Measurements from ENCODE around the gene SMPDL3B. TPM values are rescaled to one million over a fixed set of nuclear protein-coding genes. Genes with fewer than 3 reads are reported as not detected.
"Not testable (repeated sequence)": the region's sequence is repeated elsewhere in the genome, so short reads cannot be mapped to it uniquely, and the experiment has no call there.

SMPDL3B gene
- polyA plus RNA-seq, 1 donor from 2014 or later, result not detected

DNA sequence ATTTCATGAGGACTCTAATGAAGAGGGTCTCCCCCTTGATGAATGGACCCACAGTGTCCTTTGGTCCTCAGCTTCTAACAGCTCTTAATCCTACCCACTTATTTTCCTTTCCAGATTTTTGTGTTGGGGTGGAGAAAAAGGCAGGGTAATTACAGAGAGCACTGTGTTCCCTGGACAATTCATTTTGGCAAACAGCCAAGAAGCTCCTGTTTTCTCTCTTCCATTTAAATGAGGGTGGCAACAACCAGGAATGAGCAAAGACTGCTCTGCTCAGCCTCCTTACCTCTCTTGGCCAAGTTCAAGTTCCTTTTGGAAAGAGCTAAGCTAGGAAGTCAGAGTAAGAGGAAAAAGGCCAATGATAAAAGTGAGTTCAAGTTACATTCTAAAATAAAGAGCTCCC, 36.9 kb downstream of the SMPDL3B start:
- peak overlapping the region in 1 of 4 donors; percentile 8 for H3K4me3 Mint-ChIP-seq
- H3K36me3 Mint-ChIP-seq, result peaks cover 4% of the 10 kb centered on the region
- H3K9me3 Mint-ChIP-seq, result no peaks in the 10 kb centered on the region
- peaks cover 5 to 6% (median 5%) of the 10 kb centered on the region in 3 donors for H3K4me1 Mint-ChIP-seq
- H3K27me3 Mint-ChIP-seq, result no peaks in the 10 kb centered on the region
- no peak overlapping the region for H3K27ac Mint-ChIP-seq

DNA sequence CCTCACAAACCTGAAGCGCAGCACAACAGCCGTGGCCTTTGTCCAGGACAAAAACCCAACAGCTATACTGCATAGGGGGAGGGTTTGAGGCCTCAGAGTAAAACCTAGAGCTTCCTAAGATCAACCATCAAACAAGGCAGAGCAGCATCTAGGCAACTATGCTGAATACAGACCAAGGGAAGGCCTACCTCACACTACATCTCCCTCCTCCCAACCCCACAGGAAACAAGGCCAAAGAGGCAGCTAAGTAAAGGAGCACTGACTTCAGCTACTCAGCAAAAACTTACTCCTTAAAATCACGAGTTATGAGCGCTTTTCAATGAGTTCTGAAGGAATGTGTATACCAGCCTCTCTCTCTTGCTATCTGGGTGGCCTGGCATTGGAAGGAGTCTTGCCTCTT, 37.3 kb downstream of the SMPDL3B start:
- peaks cover 5 to 6% (median 5%) of the 10 kb centered on the region in 3 donors for H3K4me1 Mint-ChIP-seq
- H3K9me3 Mint-ChIP-seq, result no peaks in the 10 kb centered on the region
- no peaks in the 10 kb centered on the region for H3K27me3 Mint-ChIP-seq
- peaks cover 4% of the 10 kb centered on the region for H3K36me3 Mint-ChIP-seq
- peak overlapping the region in 1 of 3 donors; percentile 67 for H3K27ac Mint-ChIP-seq
- no peak overlapping the region for H3K4me3 Mint-ChIP-seq

DNA sequence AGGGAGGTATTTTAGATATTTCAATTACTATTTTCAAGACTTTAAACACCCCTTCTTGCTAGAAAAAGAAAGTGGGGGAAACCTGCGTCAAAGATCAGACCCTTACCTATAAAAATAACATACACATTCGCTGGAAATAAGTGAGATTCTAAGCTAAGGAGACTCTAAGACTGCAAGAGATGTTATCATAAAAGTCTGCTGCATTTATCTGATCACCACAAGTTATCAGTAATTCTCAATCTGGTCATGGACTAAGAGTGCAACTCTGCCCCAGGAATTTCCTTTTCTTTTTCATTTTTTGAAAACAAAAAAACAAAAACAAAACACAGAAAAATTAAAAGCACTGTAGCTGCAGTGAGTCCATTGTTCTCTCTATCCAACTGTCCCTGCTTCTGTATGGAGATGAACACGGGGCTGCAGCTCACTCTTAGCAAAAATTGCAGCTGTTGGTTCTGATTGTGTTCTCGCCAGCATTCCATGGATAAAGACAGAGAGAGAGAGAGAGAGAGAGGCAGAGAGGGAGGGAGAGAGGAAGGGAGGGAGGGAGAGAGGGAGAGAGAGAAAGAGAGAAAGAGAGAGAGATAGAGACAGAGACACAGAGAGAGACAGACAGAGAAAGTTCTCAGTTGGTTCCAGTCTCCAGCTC, 39.1 kb downstream of the SMPDL3B start:
- H3K36me3 Mint-ChIP-seq, result peaks cover 1% of the 10 kb centered on the region
- no peaks in the 10 kb centered on the region for H3K9me3 Mint-ChIP-seq
- no peak overlapping the region for H3K4me3 Mint-ChIP-seq
- peaks cover 3 to 6% (median 5%) of the 10 kb centered on the region in 3 donors for H3K4me1 Mint-ChIP-seq
- no peak overlapping the region for H3K27ac Mint-ChIP-seq
- H3K27me3 Mint-ChIP-seq, result no peaks in the 10 kb centered on the region

DNA sequence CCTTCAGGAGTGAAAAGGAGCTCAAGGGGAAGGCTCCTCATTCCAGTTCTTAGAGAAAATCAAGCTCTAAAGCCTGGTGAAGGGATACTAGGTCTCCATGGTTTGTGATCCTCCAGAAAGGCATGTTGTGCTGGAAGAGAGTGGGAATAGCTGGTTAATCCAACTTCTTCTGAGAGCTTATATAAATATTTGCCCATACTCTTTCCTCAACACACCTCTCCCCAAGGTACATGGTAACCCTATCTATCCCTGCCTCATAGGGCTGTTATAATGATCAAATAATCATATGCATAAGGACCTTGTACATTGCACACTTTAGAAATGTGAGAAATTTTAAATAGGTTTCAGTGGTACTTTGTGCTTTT, 39.6 kb downstream of the SMPDL3B start:
- peaks cover 1 to 4% (median 4%) of the 10 kb centered on the region in 3 donors for H3K4me1 Mint-ChIP-seq
- no peak overlapping the region for H3K27ac Mint-ChIP-seq
- H3K4me3 Mint-ChIP-seq, result no peak overlapping the region
- peaks cover 1% of the 10 kb centered on the region for H3K36me3 Mint-ChIP-seq
- no peaks in the 10 kb centered on the region for H3K27me3 Mint-ChIP-seq
- no peaks in the 10 kb centered on the region for H3K9me3 Mint-ChIP-seq

DNA sequence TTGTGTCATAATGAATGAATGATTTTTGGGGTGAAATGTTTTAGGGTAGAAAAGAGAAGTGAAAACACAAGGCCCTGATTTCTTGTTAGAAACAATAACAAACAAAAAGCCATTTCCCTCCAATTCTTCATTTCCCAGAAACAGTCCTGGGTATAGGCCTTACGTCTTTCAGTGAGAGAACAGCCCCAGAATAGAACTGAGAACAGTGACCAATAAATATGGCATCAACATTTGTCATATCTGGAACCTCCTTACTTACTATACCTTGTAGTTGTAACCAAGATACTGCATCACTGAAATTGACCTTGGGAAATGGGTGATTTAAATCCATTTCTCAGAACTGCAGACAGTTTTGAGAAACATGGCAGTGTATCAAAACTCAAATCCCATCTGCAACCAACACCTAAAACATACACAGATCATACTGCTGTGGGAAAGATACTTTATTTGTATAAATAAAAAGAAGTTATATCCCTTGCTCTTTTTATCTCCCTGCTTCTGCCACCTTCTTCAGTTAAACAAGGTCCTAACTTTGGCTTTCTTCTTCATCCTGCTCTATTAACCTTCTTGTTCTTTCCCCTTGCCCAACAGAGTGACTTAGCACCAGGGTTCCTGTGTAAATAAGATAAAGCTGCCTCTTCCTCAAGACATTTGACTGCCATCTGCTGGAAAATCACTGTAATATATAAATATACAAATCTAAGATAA, 44.5 kb downstream of the SMPDL3B start:
- Mint-ChIP-seq H3K27me3 (no peaks in the 10 kb centered on the region), H3K9me3 (no peaks in the 10 kb centered on the region), H3K27ac (no peak overlapping the region), H3K4me3 (no peak overlapping the region), H3K4me1 (no peaks in the 10 kb centered on the region), H3K36me3 (peaks cover 3% of the 10 kb centered on the region)

DNA sequence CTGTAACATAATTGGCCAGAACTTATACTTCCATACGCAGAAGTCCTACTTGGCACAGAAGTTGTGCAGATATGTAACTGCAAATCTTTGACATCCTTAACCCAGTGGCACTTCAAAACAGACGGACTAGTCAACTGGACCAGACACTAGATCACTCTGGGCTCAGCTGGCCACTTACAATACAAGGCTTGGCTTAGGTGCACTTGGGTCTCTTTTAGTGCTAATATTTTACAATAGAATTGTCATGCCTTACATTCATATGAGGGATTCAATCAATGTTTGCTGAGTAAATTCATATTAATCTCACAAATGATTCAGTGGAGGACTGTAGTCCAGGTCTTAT, 45.0 kb downstream of the SMPDL3B start:
- H3K36me3 Mint-ChIP-seq, result peaks cover 3% of the 10 kb centered on the region
- no peaks in the 10 kb centered on the region for H3K27me3 Mint-ChIP-seq
- H3K4me3 Mint-ChIP-seq, result no peak overlapping the region
- H3K9me3 Mint-ChIP-seq, result no peaks in the 10 kb centered on the region
- no peaks in the 10 kb centered on the region for H3K4me1 Mint-ChIP-seq
- H3K27ac Mint-ChIP-seq, result no peak overlapping the region

DNA sequence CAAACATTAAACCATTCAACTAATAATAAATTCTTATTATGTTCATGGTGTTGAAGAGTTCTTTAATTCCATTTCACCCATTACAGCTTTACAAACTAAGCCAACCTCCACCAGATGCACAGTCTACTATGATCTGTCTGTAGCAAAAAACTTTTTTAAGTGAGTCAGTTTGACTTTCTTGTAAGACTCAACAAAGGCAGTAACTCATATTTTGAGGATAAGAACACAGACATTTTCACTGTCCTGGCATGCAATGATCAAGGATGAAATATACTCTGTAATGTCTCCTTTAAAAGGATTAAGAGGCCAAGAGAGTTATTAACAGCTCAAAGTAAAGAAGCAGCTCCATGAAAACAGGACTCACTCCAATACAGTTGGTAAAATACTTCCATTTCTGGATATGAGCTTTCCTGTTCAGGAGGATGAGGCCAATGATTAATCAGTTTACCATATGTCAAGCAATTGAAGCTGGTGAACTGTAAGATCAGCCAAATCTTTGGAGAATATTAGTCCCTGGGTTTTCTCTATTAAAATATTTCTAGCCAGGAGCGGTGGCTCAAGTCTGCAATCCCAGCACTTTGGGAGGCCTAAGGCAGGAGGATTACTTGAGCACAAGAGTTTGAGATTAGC, 45.5 kb downstream of the SMPDL3B start:
- Mint-ChIP-seq H3K9me3 (no peaks in the 10 kb centered on the region), H3K27me3 (no peaks in the 10 kb centered on the region), H3K4me1 (no peaks in the 10 kb centered on the region), H3K36me3 (peaks cover 3% of the 10 kb centered on the region), H3K27ac (no peak overlapping the region), H3K4me3 (no peak overlapping the region)

DNA sequence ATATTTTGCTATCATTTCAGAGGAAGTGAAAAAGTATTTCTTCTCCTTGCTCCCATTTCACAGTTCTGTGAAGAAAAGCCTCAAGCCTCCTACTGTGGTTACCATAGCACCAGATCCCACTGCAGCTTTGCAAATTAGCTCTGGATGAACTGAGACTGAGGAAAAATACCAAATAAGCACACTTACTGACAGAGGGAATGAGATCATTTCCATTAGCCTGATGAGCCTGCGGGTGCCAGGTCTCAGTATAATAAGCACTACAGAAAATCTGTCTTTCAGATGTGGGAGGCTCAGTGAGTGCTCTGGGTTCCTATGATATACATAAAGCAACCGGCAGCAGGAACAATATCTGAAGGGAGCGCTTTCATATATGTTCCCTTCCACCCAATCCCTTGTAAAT, 46.3 kb downstream of the SMPDL3B start:
- Mint-ChIP-seq H3K4me1 (no peaks in the 10 kb centered on the region), H3K36me3 (peaks cover 3% of the 10 kb centered on the region), H3K9me3 (no peaks in the 10 kb centered on the region), H3K27ac (no peak overlapping the region), H3K27me3 (no peaks in the 10 kb centered on the region), H3K4me3 (no peak overlapping the region)

DNA sequence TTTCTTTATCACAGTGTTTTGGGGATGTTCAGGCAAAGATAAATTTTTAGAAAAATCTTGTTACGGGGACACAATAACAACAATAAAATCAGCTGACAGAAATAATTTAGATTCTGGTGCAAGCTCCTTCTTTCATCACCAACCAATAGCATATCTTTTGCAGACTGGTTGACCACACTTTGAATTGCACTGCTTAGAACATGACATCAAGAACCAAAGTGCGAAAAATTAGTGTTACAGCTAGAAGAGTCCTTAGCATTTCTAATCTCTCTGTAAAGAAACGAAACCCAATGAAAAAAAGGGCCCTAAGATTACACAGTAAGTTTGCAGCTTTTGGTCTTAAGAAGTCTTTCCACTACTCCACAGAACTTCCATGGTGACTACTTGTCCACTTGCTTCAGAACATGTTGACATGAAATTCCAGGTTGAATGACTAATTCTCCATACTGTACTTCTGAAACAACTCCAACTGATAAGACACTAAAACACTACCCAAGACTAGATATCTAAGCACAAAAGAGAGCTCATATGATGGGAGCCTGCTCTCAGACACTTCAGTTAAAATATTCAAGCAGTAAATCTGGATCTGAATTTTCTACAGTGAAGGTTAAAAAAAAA, 56.2 kb downstream of the SMPDL3B start:
- H3K4me3 Mint-ChIP-seq, result no peak overlapping the region
- H3K4me1 Mint-ChIP-seq, result peaks cover 0 to 5% (median 2%) of the 10 kb centered on the region in 3 donors
- H3K9me3 Mint-ChIP-seq, result no peaks in the 10 kb centered on the region
- H3K27me3 Mint-ChIP-seq, result no peaks in the 10 kb centered on the region
- H3K36me3 Mint-ChIP-seq, result peaks cover 3% of the 10 kb centered on the region
- H3K27ac Mint-ChIP-seq, result peak overlapping the region in 1 of 3 donors; percentile 7

DNA sequence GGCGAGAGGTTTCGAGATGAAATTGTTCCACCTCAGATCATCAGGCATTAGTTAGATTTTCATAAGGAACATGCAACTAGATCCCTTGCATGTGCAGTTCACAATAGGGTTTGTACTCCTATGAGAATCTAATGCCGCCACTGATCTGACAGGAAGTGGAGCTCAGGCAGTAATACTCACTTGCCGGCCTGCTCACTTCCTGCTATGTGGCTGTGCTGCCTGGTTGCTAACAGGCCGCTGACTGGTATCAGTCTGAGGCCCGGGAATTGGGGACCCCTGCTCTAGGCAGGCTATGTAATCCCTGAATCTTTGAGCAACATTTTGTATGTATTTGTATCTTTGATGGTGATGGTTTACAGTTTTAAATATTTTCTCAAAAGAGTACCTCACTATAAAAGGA, 57.5 kb downstream of the SMPDL3B start:
- Mint-ChIP-seq H3K9me3 (no peaks in the 10 kb centered on the region), H3K4me1 (peaks cover 0 to 5% (median 2%) of the 10 kb centered on the region in 3 donors), H3K27ac (peak overlapping the region in 2 of 3 donors; percentile 7 to 18), H3K4me3 (no peak overlapping the region), H3K36me3 (peaks cover 3% of the 10 kb centered on the region), H3K27me3 (no peaks in the 10 kb centered on the region)

DNA sequence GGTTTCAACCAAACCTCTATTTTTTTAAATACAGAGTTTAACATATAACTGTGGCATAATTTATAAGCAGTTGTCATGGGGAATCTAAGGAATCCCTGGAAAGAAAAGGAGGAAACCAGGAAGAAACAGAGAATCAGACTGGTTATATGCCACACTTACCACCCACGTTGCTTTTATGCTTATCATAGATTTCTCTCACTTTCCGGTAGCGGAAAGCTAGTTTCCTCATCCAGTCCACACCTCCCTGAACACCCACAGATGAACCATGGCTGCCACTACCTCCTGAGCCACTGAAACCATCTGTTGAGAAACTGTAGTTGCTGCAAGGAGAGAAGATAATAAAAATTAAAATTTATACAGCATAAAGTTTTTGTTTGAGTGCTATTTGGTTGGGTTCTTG, 58.4 kb downstream of the SMPDL3B start:
- Mint-ChIP-seq H3K4me1 (peaks cover 0 to 5% (median 2%) of the 10 kb centered on the region in 3 donors), H3K9me3 (no peaks in the 10 kb centered on the region), H3K4me3 (no peak overlapping the region), H3K27me3 (no peaks in the 10 kb centered on the region), H3K36me3 (peaks cover 3% of the 10 kb centered on the region), H3K27ac (peak overlapping the region in 1 of 3 donors; percentile 7)

DNA sequence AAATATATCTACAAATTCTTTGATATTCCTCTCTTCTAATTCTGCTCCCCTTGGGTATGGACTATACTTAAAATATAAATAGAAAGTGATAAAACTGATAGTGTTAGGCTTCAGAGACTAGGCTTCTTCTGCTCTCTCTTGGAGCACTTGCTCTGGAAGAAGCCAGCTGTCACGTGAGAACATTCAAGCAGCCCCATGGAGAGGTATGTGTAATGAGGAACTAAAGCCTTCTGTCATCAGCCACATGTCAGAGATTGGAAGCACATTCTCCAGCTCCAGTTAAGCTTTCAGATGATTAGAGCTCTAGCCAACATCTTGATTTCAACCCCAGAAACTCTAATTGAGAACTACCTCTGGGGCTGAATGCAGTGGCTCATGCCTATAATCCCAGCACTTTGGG, 59.3 kb downstream of the SMPDL3B start:
- H3K27ac Mint-ChIP-seq, result no peak overlapping the region
- no peaks in the 10 kb centered on the region for H3K27me3 Mint-ChIP-seq
- no peak overlapping the region for H3K4me3 Mint-ChIP-seq

DNA sequence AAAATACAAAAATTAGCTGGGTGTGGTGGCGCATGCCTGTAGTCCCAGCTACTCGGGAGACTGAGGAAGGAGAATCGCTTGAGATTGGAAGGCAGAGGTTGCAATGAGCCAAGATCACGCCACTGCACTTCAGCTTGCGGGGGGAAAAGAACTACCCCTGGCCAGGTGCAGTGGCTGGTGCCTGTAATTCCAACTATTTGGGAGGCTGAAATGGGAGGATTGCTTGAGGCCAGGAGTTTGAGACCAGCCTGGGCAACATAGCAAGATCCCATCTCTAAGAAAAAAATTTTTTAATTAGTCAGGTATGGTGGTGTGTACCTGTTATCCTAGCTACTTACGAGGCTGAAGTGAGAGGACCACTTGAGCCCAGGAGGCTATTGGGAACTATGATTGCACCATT, 59.7 kb downstream of the SMPDL3B start:
- not testable (repeated sequence) for H3K36me3 Mint-ChIP-seq, H3K27ac Mint-ChIP-seq, H3K27me3 Mint-ChIP-seq, H3K4me1 Mint-ChIP-seq, H3K4me3 Mint-ChIP-seq, H3K9me3 Mint-ChIP-seq

More for the DNA sequence above, 59.3 kb downstream of the SMPDL3B start:
- H3K36me3 Mint-ChIP-seq, result peaks cover 3% of the 10 kb centered on the region
- no peaks in the 10 kb centered on the region for H3K9me3 Mint-ChIP-seq
- H3K4me1 Mint-ChIP-seq, result peaks cover 0 to 5% (median 2%) of the 10 kb centered on the region in 3 donors

DNA sequence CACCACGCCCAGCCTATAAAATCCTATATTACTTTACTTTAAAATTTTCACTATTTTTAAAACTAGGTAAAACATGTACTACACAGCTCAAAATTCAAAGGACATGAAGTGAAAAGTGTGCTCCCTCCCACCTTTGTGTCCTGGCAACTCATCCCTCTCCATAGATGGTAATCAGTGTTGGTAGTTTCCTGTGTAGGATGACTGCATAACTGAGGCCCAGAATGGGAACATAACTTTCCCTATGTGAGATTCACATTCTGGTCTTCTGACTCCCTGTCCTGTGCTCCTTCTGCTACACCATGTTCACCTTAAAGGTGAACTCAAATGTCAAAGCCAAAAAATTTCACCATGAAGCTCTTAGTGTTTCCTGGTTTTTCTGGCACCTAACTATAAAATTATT, 64.3 kb downstream of the SMPDL3B start:
- no peaks in the 10 kb centered on the region for H3K4me1 Mint-ChIP-seq
- H3K36me3 Mint-ChIP-seq, result peaks cover 2% of the 10 kb centered on the region
- H3K27me3 Mint-ChIP-seq, result no peaks in the 10 kb centered on the region
- H3K27ac Mint-ChIP-seq, result peak overlapping the region in 1 of 3 donors; percentile 13
- H3K9me3 Mint-ChIP-seq, result no peaks in the 10 kb centered on the region
- H3K4me3 Mint-ChIP-seq, result peak overlapping the region in 1 of 4 donors; percentile 35

DNA sequence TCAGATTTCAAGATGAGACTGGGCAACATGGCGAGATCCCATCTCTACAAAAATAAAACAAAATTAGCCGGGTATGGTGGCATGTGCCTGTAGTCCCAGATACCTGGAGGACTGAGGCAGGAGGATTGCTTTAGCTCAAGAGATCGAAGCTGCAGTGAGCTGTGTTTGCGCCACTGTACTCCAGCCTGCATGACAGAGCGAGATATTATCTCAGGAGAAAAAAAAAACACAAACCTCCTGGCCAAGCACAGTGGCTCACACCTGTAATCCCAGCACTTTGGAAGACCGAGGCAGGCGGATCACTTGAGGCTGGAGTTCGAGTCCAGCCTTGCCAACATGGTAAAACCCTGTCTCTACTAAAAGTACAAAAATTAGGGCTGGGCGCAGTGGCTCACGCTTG, 67.8 kb downstream of the SMPDL3B start:
- no peak overlapping the region for H3K27ac Mint-ChIP-seq
- H3K9me3 Mint-ChIP-seq, result no peaks in the 10 kb centered on the region
- H3K27me3 Mint-ChIP-seq, result no peaks in the 10 kb centered on the region
- peaks cover 0 to 1% (median 0%) of the 10 kb centered on the region in 3 donors for H3K4me1 Mint-ChIP-seq
- no peak overlapping the region for H3K4me3 Mint-ChIP-seq
- H3K36me3 Mint-ChIP-seq, result peaks cover 3% of the 10 kb centered on the region

All from IgD-negative memory B cell (primary cell).